HEK293 (cell line): ENCODE results near the gene CTRB1.
A peak's percentile ranks its signal among the peaks of the same experiment; 100 is the strongest.

Experiments used
- CTCF ChIA-PET: fragments of 350-600 bp; formaldehyde crosslinking; extraction: SDS; loops from one replicate; lab custom pipeline; 2021; ENCODE audit warnings: antibody characterized with exemption; lab: Yijun Ruan, JAX
- POLR2A ChIA-PET: fragments of 300-600 bp; formaldehyde crosslinking; extraction: SDS; loops from one replicate; lab custom pipeline; 2020; ENCODE audit warnings: antibody characterized with exemption, inconsistent platforms; lab: Yijun Ruan, JAX
- H3K27ac ChIP-seq: fragments of 200-500 bp; sonication (Bioruptor generic); 2 replicates; pipeline ENCODE4 v1.5.1; 2014; ENCODE audit warnings: low read depth, low read length, control low read depth, inconsistent platforms; ENCODE audit errors: extremely low read depth
- H3K36me3 ChIP-seq, 2 experiments: fragments of 200-500 bp in 1 of 2; sonication (Bioruptor generic) in 1 of 2; 1 replicate in 1 of 2; 2 replicates in 1 of 2; pipeline ENCODE4 v1.5.1; 2014 to 2017; ENCODE audit warnings: inconsistent platforms in 2 of 2, low read length in 2 of 2; ENCODE audit not compliant: control insufficient read depth in 2 of 2, insufficient read depth in 1 of 2
- H3K4me1 ChIP-seq: fragments of 200-500 bp; sonication (Bioruptor generic); 2 replicates; pipeline ENCODE4 v1.5.1; 2014; ENCODE audit warnings: mild to moderate bottlenecking, low read length, inconsistent platforms; ENCODE audit not compliant: control insufficient read depth, insufficient read depth
- H3K4me3 ChIP-seq: 2 replicates; pipeline ENCODE4 v1.5.1; 2011; ENCODE audit warnings: low read depth, mild to moderate bottlenecking, control low read depth, low read length, moderate library complexity
- H3K9me3 ChIP-seq: fragments of 200-500 bp; sonication (Bioruptor generic); 2 replicates; pipeline ENCODE4 v1.5.1; 2014; ENCODE audit warnings: low read depth, low read length, inconsistent platforms; ENCODE audit not compliant: control insufficient read depth, insufficient read depth
- GFI1B ChIP-seq: fragments of 450-650 bp; formaldehyde crosslinking; IDR thresholded peaks from 2 replicates; pipeline ENCODE4 v1.5.1; 2016; ENCODE audit warnings: missing biosample characterization, missing genetic modification characterization
- KLF10 ChIP-seq: fragments of 450-650 bp; IDR thresholded peaks from 2 replicates; pipeline ENCODE4 v1.5.1; 2018; ENCODE audit warnings: missing biosample characterization, mild to moderate bottlenecking, missing genetic modification characterization
- KLF7 ChIP-seq: fragments of 450-650 bp; formaldehyde crosslinking; IDR thresholded peaks from 2 replicates; pipeline ENCODE4 v1.5.1; 2016; ENCODE audit warnings: missing biosample characterization, missing genetic modification characterization, borderline replicate concordance
- PRDM6 ChIP-seq: fragments of 450-650 bp; formaldehyde crosslinking; IDR thresholded peaks from 2 replicates; pipeline ENCODE4 v1.5.1; 2017; ENCODE audit warnings: missing biosample characterization, missing genetic modification characterization
- SCRT1 ChIP-seq: fragments of 450-650 bp; formaldehyde crosslinking; IDR thresholded peaks from 2 replicates; pipeline ENCODE4 v1.5.1; 2016; ENCODE audit warnings: missing biosample characterization, missing genetic modification characterization, borderline replicate concordance
- ZBTB20 ChIP-seq: fragments of 450-650 bp; formaldehyde crosslinking; IDR thresholded peaks from 2 replicates; pipeline ENCODE4 v1.5.1; 2016; ENCODE audit warnings: missing biosample characterization, missing genetic modification characterization
- ZBTB26 ChIP-seq: fragments of 450-650 bp; formaldehyde crosslinking; optimal IDR thresholded peaks from 2 replicates; pipeline ENCODE3; 2016; ENCODE audit warnings: missing biosample characterization, mild to moderate bottlenecking, missing genetic modification characterization
- ZIC2 ChIP-seq: fragments of 450-650 bp; formaldehyde crosslinking; IDR thresholded peaks from 2 replicates; pipeline ENCODE4 v1.5.1; 2016; ENCODE audit warnings: missing biosample characterization, missing genetic modification characterization
- ZNF140 ChIP-seq: fragments of 450-650 bp; formaldehyde crosslinking; IDR thresholded peaks from 2 replicates; pipeline ENCODE4 v1.5.1; 2016; ENCODE audit warnings: missing biosample characterization, missing genetic modification characterization
- ZNF157 ChIP-seq: fragments of 450-650 bp; formaldehyde crosslinking; IDR thresholded peaks from 2 replicates; pipeline ENCODE4 v1.5.1; 2016; ENCODE audit warnings: missing biosample characterization, missing genetic modification characterization
- ZNF184 ChIP-seq: fragments of 450-650 bp; IDR thresholded peaks from 2 replicates; pipeline ENCODE4 v1.5.1; 2018; ENCODE audit warnings: missing biosample characterization, mild to moderate bottlenecking, missing genetic modification characterization
- ZNF324 ChIP-seq: fragments of 450-650 bp; formaldehyde crosslinking; IDR thresholded peaks from 2 replicates; pipeline ENCODE4 v1.5.1; 2016; ENCODE audit warnings: missing biosample characterization, missing genetic modification characterization
- ZNF529 ChIP-seq: fragments of 450-650 bp; formaldehyde crosslinking; IDR thresholded peaks from 2 replicates; pipeline ENCODE4 v1.5.1; 2017; ENCODE audit warnings: missing genetic modification characterization, missing biosample characterization; ENCODE audit not compliant: insufficient replicate concordance
- ZNF555 ChIP-seq: fragments of 450-650 bp; formaldehyde crosslinking; conservative IDR thresholded peaks from 2 replicates; pipeline ENCODE4 v1.5.1; 2017; ENCODE audit warnings: missing biosample characterization, mild to moderate bottlenecking, missing genetic modification characterization, inconsistent platforms
- ZNF560 ChIP-seq: fragments of 450-650 bp; formaldehyde crosslinking; IDR thresholded peaks from 2 replicates; pipeline ENCODE4 v1.5.1; 2017; ENCODE audit warnings: missing biosample characterization, missing genetic modification characterization, borderline replicate concordance
- ZNF580 ChIP-seq: fragments of 450-650 bp; formaldehyde crosslinking; IDR thresholded peaks from 2 replicates; pipeline ENCODE4 v1.5.1; 2016; ENCODE audit warnings: missing biosample characterization, missing genetic modification characterization
- ZNF701 ChIP-seq: fragments of 450-650 bp; formaldehyde crosslinking; IDR thresholded peaks from 2 replicates; pipeline ENCODE4 v1.5.1; 2016; ENCODE audit warnings: missing biosample characterization, missing genetic modification characterization
- ZNF785 ChIP-seq: fragments of 450-650 bp; formaldehyde crosslinking; IDR thresholded peaks from 2 replicates; pipeline ENCODE4 v1.5.1; 2016; ENCODE audit warnings: missing biosample characterization, missing genetic modification characterization
- ZNF830 ChIP-seq: fragments of 450-650 bp; IDR thresholded peaks from 2 replicates; pipeline ENCODE4 v1.5.0; 2018; ENCODE audit warnings: missing biosample characterization, missing genetic modification characterization, low read depth, mild to moderate bottlenecking, moderate library complexity
- ZNF837 ChIP-seq: fragments of 450-650 bp; formaldehyde crosslinking; IDR thresholded peaks from 2 replicates; pipeline ENCODE4 v1.5.1; 2016; ENCODE audit warnings: missing biosample characterization, missing genetic modification characterization
- ZNF843 ChIP-seq: fragments of 450-650 bp; formaldehyde crosslinking; IDR thresholded peaks from 2 replicates; pipeline ENCODE4 v1.5.1; 2016; ENCODE audit warnings: missing biosample characterization, missing genetic modification characterization
- ZSCAN30 ChIP-seq: fragments of 450-650 bp; IDR thresholded peaks from 2 replicates; pipeline ENCODE4 v1.5.1; 2018; ENCODE audit warnings: missing biosample characterization, mild to moderate bottlenecking, missing genetic modification characterization, moderate library complexity
- TF ChIP-seq, protein P1 (sequence below): sonication (generic); formaldehyde crosslinking; IDR thresholded peaks from 2 replicates; pipeline ENCODE4 v1.8.1; 2022; ENCODE audit warnings: mild to moderate bottlenecking, moderate library complexity, missing genetic modification reagents

CTRB1 gene

DNA sequence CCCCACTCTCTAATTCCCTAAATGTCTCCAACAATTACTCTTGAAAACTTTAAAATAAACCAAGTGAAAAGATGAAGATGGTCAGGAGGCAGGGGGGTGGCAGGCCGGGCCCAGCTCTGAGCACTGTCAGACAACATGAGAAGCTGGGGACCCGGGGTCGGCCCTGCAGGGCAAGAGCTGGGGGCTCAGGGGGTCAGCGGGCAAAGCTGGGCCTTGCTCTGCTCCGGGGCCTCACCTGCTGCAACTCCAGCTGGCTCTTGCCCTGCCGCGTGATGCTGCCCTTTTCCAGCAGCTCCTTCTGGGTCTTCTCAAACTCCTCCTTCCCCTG lies 14.8 kb downstream of the CTRB1 start:
- TF ChIP-seq ZNF560 (tag by site-specific recombination) (no peak), ZSCAN30 (tag by site-specific recombination) (no peak), ZNF184 (no peak), ZNF555 (no peak), ZBTB20 (tag by site-specific recombination) (no peak), ZNF324 (tag by site-specific recombination) (no peak), ZBTB26 (no peak), KLF7 (tag by site-specific recombination) (no peak), ZNF843 (no peak), ZNF701 (tag by site-specific recombination) (no peak), ZNF837 (no peak), ZIC2 (tag by site-specific recombination) (no peak), GFI1B (tag by site-specific recombination) (no peak), ZNF785 (tag by site-specific recombination) (no peak)
- TF ChIP-seq, protein P1, sequence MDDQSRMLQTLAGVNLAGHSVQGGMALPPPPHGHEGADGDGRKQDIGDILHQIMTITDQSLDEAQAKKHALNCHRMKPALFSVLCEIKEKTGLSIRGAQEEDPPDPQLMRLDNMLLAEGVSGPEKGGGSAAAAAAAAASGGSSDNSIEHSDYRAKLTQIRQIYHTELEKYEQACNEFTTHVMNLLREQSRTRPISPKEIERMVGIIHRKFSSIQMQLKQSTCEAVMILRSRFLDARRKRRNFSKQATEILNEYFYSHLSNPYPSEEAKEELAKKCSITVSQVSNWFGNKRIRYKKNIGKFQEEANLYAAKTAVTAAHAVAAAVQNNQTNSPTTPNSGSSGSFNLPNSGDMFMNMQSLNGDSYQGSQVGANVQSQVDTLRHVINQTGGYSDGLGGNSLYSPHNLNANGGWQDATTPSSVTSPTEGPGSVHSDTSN (CRISPR knock-in tag) = no peak
- peaks cover 8 to 83% of the 10 kb centered on the region in 2 experiments for H3K36me3 ChIP-seq
- CTCF ChIA-PET = interaction anchor here (0.5 to 2.3 kb wide), 41 partner anchors 9 to 315 kb away, joined by 3 to 19 read pairs (median 4); no protein-coding TSS in a partner anchor
- POLR2A ChIA-PET = interaction anchor here (0.7 to 0.9 kb wide), 2 partner anchors 12 to 83 kb away, joined by 5 to 7 read pairs; no protein-coding TSS in a partner anchor
- H3K4me3 ChIP-seq = no peak overlapping the region
- H3K27ac ChIP-seq = no peak overlapping the region
- no peaks in the 10 kb centered on the region; the same call in 1 of the 2 replicates for H3K4me1 ChIP-seq
- H3K9me3 ChIP-seq = no peaks in the 10 kb centered on the region

GRCh38 chr16:75234856-75235696 lies 16.3 kb downstream of the CTRB1 start:
- Histone ChIP-seq H3K27ac (no peak overlapping the region), H3K36me3 (peaks cover 8 to 72% of the 10 kb centered on the region in 2 experiments)
- CTCF ChIA-PET = interaction anchor here (0.6 to 2.3 kb wide), 13 partner anchors 10 to 529 kb away, joined by 3 to 17 read pairs (median 5); no protein-coding TSS in a partner anchor

More at GRCh38 chr16:75234856-75235696, 16.3 kb downstream of the CTRB1 start:
- TF ChIP-seq KLF10 (tag by site-specific recombination) = no peak
- 0 out of 2 replicates have a peak, but pooled peaks have one; percentile 31 for TF ChIP-seq SCRT1 (tag by site-specific recombination)
- no peak for TF ChIP-seq ZNF157
- no peak for TF ChIP-seq ZNF529
- TF ChIP-seq ZNF580 (tag by site-specific recombination) = no peak
- TF ChIP-seq ZNF140 = no peak
- TF ChIP-seq ZNF830 = no peak
- TF ChIP-seq PRDM6 = no peak
- POLR2A ChIA-PET = no interaction called here
- Histone ChIP-seq H3K4me3 (no peak overlapping the region), H3K4me1 (peaks cover 4% of the 10 kb centered on the region; the same call in 1 of the 2 replicates), H3K9me3 (no peaks in the 10 kb centered on the region)
